ENCODE data around the gene THAP4. TPM values are rescaled to one million over a fixed set of nuclear protein-coding genes. Genes with fewer than 3 reads are reported as not detected.

Gene THAP4
- total RNA-seq, 1 donor from 2014 or later: 46.1 TPM

DNA sequence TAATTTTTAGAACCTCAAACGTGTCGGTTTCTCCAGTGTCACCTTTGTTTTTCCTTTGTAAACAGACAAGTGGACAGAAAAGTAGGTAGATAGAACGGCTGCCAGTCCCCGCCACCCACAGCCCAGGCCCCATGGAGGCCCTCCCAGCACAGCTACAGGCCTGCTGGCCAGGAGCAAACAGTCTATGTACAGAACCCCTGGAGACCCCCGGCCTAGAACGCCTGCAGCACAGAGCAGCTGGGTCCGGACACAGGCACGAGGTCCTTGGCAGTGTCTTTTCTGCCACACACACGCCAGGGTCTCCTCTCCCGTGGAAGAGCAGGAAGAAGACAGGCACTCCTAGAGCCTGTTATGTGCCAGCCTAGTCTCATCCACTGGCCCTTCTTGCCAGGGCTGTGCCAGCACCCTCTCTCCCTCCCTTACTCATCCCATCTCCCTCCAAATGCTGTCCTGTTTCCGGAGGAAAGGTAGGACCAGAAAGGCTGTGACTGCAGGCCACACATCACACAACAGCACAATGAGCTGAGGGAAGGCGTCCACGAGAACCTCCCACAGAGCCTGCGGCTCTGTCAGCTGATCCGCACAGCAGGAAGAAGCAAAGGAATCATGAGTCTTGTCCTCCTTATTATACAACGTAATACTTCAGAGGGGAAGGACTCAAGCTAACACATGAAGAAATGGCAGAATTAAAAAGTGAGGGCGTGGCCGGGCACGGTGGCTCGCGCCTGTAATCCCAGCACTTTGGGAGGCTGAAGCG, 42.0 kb upstream of the THAP4 start:
- ATAC-seq (no peak), DNase-seq (no peak)
- Histone ChIP-seq H3K27ac (no peak overlapping the region), H3K9me3 (no peaks in the 10 kb centered on the region), H3K36me3 (peaks cover 30% of the 10 kb centered on the region), H3K4me1 (no peaks in the 10 kb centered on the region), H3K27me3 (no peaks in the 10 kb centered on the region), H3K4me3 (no peak overlapping the region)
- TF ChIP-seq, protein P1, sequence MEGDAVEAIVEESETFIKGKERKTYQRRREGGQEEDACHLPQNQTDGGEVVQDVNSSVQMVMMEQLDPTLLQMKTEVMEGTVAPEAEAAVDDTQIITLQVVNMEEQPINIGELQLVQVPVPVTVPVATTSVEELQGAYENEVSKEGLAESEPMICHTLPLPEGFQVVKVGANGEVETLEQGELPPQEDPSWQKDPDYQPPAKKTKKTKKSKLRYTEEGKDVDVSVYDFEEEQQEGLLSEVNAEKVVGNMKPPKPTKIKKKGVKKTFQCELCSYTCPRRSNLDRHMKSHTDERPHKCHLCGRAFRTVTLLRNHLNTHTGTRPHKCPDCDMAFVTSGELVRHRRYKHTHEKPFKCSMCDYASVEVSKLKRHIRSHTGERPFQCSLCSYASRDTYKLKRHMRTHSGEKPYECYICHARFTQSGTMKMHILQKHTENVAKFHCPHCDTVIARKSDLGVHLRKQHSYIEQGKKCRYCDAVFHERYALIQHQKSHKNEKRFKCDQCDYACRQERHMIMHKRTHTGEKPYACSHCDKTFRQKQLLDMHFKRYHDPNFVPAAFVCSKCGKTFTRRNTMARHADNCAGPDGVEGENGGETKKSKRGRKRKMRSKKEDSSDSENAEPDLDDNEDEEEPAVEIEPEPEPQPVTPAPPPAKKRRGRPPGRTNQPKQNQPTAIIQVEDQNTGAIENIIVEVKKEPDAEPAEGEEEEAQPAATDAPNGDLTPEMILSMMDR (IDR thresholded peaks at IDR 0.05): no peak
- intact Hi-C loops (cut with DNase I): no loop called here

DNA sequence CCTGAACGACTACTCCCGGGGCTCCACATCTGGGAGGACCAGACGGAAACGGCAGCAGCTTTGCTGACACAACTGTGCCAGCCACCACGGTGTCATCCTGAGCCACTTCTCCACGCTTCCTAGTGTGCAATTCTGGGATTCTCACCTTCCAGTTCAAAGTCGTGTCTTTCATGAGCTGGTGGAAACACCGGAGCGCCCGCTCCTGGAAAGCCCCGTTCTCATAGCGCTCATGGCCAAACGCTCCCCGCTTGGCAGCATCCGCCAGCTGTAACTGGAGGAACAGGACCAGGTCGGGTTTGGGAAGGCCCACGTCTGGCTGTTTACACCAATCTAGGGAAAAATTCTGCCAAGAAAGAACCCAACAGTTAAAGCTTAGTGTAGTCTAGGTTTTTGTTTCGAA, 41.3 kb upstream of the THAP4 start:
- TF ChIP-seq, protein P1 (IDR thresholded peaks at IDR 0.05): no peak
- intact Hi-C loops (cut with DNase I): no loop called here
- Histone ChIP-seq H3K36me3 (peaks cover 30% of the 10 kb centered on the region), H3K27me3 (no peaks in the 10 kb centered on the region), H3K27ac (no peak overlapping the region), H3K4me3 (no peak overlapping the region), H3K9me3 (no peaks in the 10 kb centered on the region), H3K4me1 (no peaks in the 10 kb centered on the region)
- ATAC-seq (no peak), DNase-seq (no peak)

DNA sequence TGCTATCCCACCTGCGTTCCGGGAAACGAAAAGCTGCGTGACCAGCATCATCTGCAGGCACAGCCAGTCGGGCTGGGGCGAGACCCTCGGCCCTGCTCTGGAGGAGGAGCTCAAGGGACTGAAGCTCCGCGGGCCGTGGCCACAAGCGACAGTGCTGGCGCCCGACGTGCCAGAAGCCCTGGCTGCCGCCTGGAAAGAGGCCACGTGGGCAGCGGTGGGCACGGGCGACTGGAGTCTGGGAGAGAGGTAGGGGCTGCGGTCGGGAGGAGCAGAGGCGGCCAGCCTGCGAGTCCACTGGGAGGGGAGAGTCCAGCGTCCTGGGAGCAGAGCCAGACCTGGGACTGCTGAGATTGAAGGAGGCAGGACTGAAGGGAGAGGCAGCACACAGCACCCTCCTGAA, 40.4 kb upstream of the THAP4 start:
- no peaks in the 10 kb centered on the region for H3K9me3 ChIP-seq
- no peaks in the 10 kb centered on the region for H3K4me1 ChIP-seq
- ATAC-seq: no peak
- peaks cover 33% of the 10 kb centered on the region for H3K36me3 ChIP-seq
- no peak overlapping the region for H3K27ac ChIP-seq
- no peaks in the 10 kb centered on the region for H3K27me3 ChIP-seq
- TF ChIP-seq, protein P1 (IDR thresholded peaks at IDR 0.05): no peak
- no peak for DNase-seq
- H3K4me3 ChIP-seq: no peak overlapping the region
- intact Hi-C loops (cut with DNase I): no loop called here

DNA sequence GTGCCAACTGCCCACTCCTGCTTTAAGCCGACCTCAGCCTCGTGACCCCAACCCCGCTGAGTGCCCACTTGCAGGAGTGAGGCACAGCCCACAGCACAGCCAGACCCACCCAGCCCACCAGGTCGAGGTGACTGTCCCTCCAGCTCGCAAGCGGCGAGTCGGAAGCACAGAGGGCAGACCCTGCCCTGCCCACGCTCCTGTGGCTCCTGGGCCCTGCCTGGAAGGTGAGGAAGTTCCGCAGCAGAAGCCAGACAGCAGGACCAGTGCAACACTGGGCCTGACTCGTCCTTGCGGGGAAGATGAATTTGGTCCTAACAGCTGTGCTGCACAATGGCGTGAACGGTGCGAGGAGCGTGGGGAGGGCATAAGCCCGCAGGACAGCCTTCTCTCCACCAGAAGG, 39.7 kb upstream of the THAP4 start:
- Histone ChIP-seq H3K4me1 (no peaks in the 10 kb centered on the region), H3K36me3 (peaks cover 41% of the 10 kb centered on the region), H3K27ac (no peak overlapping the region), H3K4me3 (no peak overlapping the region), H3K27me3 (no peaks in the 10 kb centered on the region), H3K9me3 (no peaks in the 10 kb centered on the region)
- ATAC-seq (no peak), DNase-seq (no peak)
- TF ChIP-seq, protein P1 (IDR thresholded peaks at IDR 0.05): no peak
- intact Hi-C loops (cut with DNase I): no loop called here

DNA sequence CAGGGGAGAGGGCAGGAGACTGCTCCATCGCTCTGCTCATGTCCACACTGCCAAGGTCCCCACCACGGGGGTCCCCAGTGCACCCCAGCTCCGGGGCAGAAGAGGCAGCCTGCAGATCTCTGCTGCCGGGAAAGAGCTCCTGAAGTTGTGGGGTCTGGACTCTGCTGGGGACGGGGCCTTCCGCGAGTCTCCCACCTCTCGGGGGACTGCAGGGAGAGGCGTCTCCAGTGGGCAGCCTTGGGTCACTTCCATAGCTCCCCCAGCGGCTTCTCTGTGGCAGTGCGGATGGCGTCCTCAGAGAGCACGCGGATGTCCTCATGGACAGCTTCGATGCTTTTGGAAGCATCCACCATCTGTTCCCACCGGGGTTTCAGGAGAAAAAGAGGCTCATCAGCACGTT, 38.9 kb upstream of the THAP4 start:
- intact Hi-C loops (cut with DNase I): no loop called here
- DNase-seq: no peak
- TF ChIP-seq, protein P1 (IDR thresholded peaks at IDR 0.05): no peak
- Histone ChIP-seq H3K4me1 (no peaks in the 10 kb centered on the region), H3K27ac (no peak overlapping the region), H3K36me3 (peaks cover 49% of the 10 kb centered on the region), H3K4me3 (no peak overlapping the region), H3K9me3 (no peaks in the 10 kb centered on the region), H3K27me3 (no peaks in the 10 kb centered on the region)
- ATAC-seq: no peak
